ENCODE measurements around the gene FGFRL1.

FGFRL1 gene

GRCh38 chr4:1024882-1025545, 13.6 kb downstream of the FGFRL1 start:
- no peak for DNase-seq

- no peak for DNase-seq
These were observed 14.7 kb downstream of the FGFRL1 start for GRCh38 chr4:1026115-1026514.

- no peak for DNase-seq
These were observed 15.9 kb downstream of the FGFRL1 start for GRCh38 chr4:1027219-1027914.

GRCh38 chr4:1027915-1028238, 16.5 kb downstream of the FGFRL1 start:
- DNase-seq: no peak

GRCh38 chr4:1028574-1029220, 17.3 kb downstream of the FGFRL1 start:
- no peak for DNase-seq

- DNase-seq: no peak
These were observed 18.1 kb downstream of the FGFRL1 start for GRCh38 chr4:1029529-1029928.

GRCh38 chr4:1030031-1030430, 18.6 kb downstream of the FGFRL1 start:
- DNase-seq: no peak

- no peak for DNase-seq
These were observed 19.1 kb downstream of the FGFRL1 start for GRCh38 chr4:1030559-1030958.

GRCh38 chr4:1031346-1031745, 19.9 kb downstream of the FGFRL1 start:
- no peak for DNase-seq

- DNase-seq: no peak
These were observed 20.8 kb downstream of the FGFRL1 start for GRCh38 chr4:1031956-1032795.

- no peak for DNase-seq
These were observed 21.4 kb downstream of the FGFRL1 start for GRCh38 chr4:1032861-1033260.

GRCh38 chr4:1033840-1034551, 22.6 kb downstream of the FGFRL1 start:
- no peak for DNase-seq

- DNase-seq: no peak
These were observed 24.1 kb downstream of the FGFRL1 start for GRCh38 chr4:1035510-1035909.

GRCh38 chr4:1036095-1036494, 24.7 kb downstream of the FGFRL1 start:
- DNase-seq: no peak

GRCh38 chr4:1036976-1037810, 25.8 kb downstream of the FGFRL1 start:
- no peak for DNase-seq

- no peak for DNase-seq
These were observed 27.6 kb downstream of the FGFRL1 start for GRCh38 chr4:1038948-1039492.

- no peak for DNase-seq
These were observed 28.3 kb downstream of the FGFRL1 start for GRCh38 chr4:1039493-1040343.

GRCh38 chr4:1040344-1041146, 29.1 kb downstream of the FGFRL1 start:
- DNase-seq: no peak

GRCh38 chr4:1041147-1041935, 29.9 kb downstream of the FGFRL1 start:
- DNase-seq: no peak
